ENCODE measurements around the gene CNOT11.

CNOT11 gene

DNA sequence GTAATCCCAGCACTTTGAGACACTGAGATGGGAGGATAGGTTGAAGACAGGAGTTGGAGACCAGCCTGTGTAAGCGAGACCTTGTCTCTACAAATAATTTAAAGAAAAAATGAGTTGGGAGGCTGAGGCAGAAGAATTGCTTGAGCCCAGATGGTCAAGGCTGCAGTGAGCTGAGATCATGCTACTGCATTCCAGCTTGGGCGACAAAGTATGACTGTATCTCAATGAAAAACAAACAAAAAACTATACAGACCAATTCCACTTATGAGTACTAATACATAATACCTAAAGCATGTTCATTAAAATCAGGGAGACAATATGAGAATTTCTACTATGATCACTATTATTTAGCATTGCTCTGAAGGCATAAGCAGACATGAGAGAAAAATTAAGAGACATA lies 43.2 kb downstream of the CNOT11 start:
- peaks cover 4% of the 10 kb centered on the region; the same call in 1 of the 2 replicates for H4K20me1 ChIP-seq (ENCODE audit: insufficient read depth)
- no peak overlapping the region for H3K4me3 ChIP-seq (IDR thresholded peaks at IDR 0.05; ENCODE audit: insufficient read depth, low read depth, low read length)
- no peaks in the 10 kb centered on the region for H3K4me1 ChIP-seq (ENCODE audit: low read depth, poor library complexity, severe bottlenecking)
- no peak overlapping the region for H3K27ac ChIP-seq
- no peaks in the 10 kb centered on the region for H3K27me3 ChIP-seq (ENCODE audit: insufficient read depth, low read depth)
- H3K36me3 ChIP-seq (ENCODE audit: insufficient read depth), result no peaks in the 10 kb centered on the region
- no peak overlapping the region for H3K4me2 ChIP-seq
- peaks cover 35% of the 10 kb centered on the region; the same call in 1 of the 2 replicates for H3K79me2 ChIP-seq (ENCODE audit: insufficient read depth, low read depth)
- no peak overlapping the region for H2AFZ ChIP-seq (ENCODE audit: low read depth)
- TF ChIP-seq, protein P1, sequence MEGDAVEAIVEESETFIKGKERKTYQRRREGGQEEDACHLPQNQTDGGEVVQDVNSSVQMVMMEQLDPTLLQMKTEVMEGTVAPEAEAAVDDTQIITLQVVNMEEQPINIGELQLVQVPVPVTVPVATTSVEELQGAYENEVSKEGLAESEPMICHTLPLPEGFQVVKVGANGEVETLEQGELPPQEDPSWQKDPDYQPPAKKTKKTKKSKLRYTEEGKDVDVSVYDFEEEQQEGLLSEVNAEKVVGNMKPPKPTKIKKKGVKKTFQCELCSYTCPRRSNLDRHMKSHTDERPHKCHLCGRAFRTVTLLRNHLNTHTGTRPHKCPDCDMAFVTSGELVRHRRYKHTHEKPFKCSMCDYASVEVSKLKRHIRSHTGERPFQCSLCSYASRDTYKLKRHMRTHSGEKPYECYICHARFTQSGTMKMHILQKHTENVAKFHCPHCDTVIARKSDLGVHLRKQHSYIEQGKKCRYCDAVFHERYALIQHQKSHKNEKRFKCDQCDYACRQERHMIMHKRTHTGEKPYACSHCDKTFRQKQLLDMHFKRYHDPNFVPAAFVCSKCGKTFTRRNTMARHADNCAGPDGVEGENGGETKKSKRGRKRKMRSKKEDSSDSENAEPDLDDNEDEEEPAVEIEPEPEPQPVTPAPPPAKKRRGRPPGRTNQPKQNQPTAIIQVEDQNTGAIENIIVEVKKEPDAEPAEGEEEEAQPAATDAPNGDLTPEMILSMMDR (conservative IDR thresholded peaks at IDR 0.05; ENCODE audit: low read depth, low read length), result no peak
- no peak overlapping the region for H3K9ac ChIP-seq

DNA sequence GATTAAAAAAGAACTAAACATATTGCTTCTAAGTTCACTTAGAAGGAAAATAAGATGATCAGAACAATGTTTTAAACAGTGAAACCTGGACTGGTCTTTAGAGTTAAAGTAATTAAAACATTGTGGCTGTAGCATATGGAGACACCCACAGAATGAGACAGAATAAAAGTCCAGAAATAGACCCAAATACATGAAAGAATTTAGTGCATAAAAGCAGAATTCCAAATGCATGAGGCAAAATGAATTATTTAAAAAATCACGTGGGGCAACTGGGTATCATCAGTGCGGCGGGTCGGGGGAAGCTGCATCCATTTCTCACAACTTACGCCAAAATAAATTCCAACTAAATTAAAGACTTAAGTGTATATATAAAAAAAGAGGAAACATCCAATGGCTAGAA lies 43.7 kb downstream of the CNOT11 start:
- Histone ChIP-seq H3K36me3 (ENCODE audit: insufficient read depth) (no peaks in the 10 kb centered on the region), H4K20me1 (ENCODE audit: insufficient read depth) (peaks cover 4% of the 10 kb centered on the region; the same call in 1 of the 2 replicates), H3K4me2 (no peak overlapping the region), H3K79me2 (ENCODE audit: insufficient read depth, low read depth) (peaks cover 39% of the 10 kb centered on the region; the same call in 1 of the 2 replicates), H3K9ac (no peak overlapping the region), H2AFZ (ENCODE audit: low read depth) (no peak overlapping the region), H3K27me3 (ENCODE audit: insufficient read depth, low read depth) (no peaks in the 10 kb centered on the region), H3K4me1 (ENCODE audit: low read depth, poor library complexity, severe bottlenecking) (no peaks in the 10 kb centered on the region), H3K27ac (no peak overlapping the region), H3K4me3 (IDR thresholded peaks at IDR 0.05; ENCODE audit: insufficient read depth, low read depth, low read length) (no peak overlapping the region)
- TF ChIP-seq, protein P1 (conservative IDR thresholded peaks at IDR 0.05; ENCODE audit: low read depth, low read length), result no peak

DNA sequence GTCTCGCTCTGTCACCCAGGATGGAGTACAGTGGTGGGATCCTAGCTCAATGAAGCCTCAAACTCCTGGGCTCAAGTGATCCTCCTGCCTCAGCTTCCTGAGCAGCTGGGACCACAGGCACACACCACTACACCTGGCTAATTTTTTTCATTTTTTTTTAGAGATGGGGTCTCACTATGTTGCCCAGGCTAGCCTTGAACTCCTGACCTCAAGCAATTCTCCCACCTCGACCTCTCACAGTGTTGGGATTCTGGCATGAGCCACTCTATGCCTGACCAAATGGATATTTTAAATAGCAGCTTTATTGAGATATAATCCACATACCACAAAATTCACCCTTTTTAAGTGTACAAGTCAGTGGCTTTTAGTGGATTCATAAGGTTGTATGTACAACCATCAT lies 44.7 kb downstream of the CNOT11 start:
- Histone ChIP-seq H3K9ac (no peak overlapping the region), H2AFZ (ENCODE audit: low read depth) (no peak overlapping the region), H3K4me3 (IDR thresholded peaks at IDR 0.05; ENCODE audit: insufficient read depth, low read depth, low read length) (no peak overlapping the region), H3K79me2 (ENCODE audit: insufficient read depth, low read depth) (peaks cover 40% of the 10 kb centered on the region; the same call in 1 of the 2 replicates), H3K4me1 (ENCODE audit: low read depth, poor library complexity, severe bottlenecking) (no peaks in the 10 kb centered on the region), H4K20me1 (ENCODE audit: insufficient read depth) (peaks cover 4% of the 10 kb centered on the region; the same call in 1 of the 2 replicates), H3K27me3 (ENCODE audit: insufficient read depth, low read depth) (no peaks in the 10 kb centered on the region), H3K27ac (no peak overlapping the region), H3K4me2 (no peak overlapping the region), H3K36me3 (ENCODE audit: insufficient read depth) (no peaks in the 10 kb centered on the region)
- TF ChIP-seq, protein P1 (conservative IDR thresholded peaks at IDR 0.05; ENCODE audit: low read depth, low read length), result no peak

DNA sequence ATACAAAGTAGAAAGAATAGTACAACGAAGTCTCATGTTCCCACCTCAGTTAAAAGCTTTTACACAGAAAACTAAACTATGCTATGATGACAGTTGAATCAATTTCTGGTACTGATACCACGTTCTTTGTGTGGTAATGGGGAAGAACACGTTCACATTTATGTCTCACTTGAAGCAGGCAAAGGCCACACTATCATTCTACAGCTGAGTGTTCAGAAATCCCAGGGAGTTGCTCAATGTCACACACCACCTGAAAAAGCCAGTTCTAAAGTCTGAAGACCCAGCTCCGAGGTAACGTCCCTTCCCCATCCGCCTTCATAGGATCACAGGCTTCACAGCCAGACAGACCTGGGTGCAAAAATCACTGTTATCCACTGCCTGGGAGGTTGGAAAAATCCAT lies 46.9 kb downstream of the CNOT11 start:
- H2AFZ ChIP-seq (ENCODE audit: low read depth), result no peak overlapping the region
- no peak overlapping the region for H3K4me3 ChIP-seq (IDR thresholded peaks at IDR 0.05; ENCODE audit: insufficient read depth, low read depth, low read length)
- no peaks in the 10 kb centered on the region for H3K27me3 ChIP-seq (ENCODE audit: insufficient read depth, low read depth)
- H3K4me2 ChIP-seq, result no peak overlapping the region
- peaks cover 4% of the 10 kb centered on the region; the same call in 1 of the 2 replicates for H4K20me1 ChIP-seq (ENCODE audit: insufficient read depth)
- no peak overlapping the region for H3K27ac ChIP-seq
- TF ChIP-seq, protein P1 (conservative IDR thresholded peaks at IDR 0.05; ENCODE audit: low read depth, low read length), result no peak
- H3K79me2 ChIP-seq (ENCODE audit: insufficient read depth, low read depth), result peaks cover 62% of the 10 kb centered on the region; the same call in 1 of the 2 replicates
- no peak overlapping the region for H3K9ac ChIP-seq
- H3K36me3 ChIP-seq (ENCODE audit: insufficient read depth), result no peaks in the 10 kb centered on the region
- peaks cover 9% of the 10 kb centered on the region for H3K4me1 ChIP-seq (ENCODE audit: low read depth, poor library complexity, severe bottlenecking)
